ENCODE data around the gene NR6A1.
A peak's percentile ranks its signal among the peaks of the same experiment; 100 is the strongest.
"Not testable (repeated sequence)": the region's sequence is repeated elsewhere in the genome, so short reads cannot be mapped to it uniquely, and the experiment has no call there.

Gene NR6A1

GRCh38 chr9:124776618-124776953 lies 5.5 kb upstream of the NR6A1 start:
- no peak overlapping the region for H3K27ac ChIP-seq (ENCODE audit: low read depth, low read length)
- H3K36me3 ChIP-seq (ENCODE audit: control insufficient read depth, low read length) = no peaks in the 10 kb centered on the region
- no peaks in the 10 kb centered on the region for H3K9me3 ChIP-seq (ENCODE audit: control insufficient read depth, insufficient read depth, low read length)
- no peaks in the 10 kb centered on the region for H3K9me2 ChIP-seq (replicated peaks; ENCODE audit: control insufficient read depth, low read length)
- no peaks in the 10 kb centered on the region for H3K79me2 ChIP-seq (ENCODE audit: control insufficient read depth, low read length)
- H3K4me1 ChIP-seq (ENCODE audit: control insufficient read depth, low read length) = peaks cover 4% of the 10 kb centered on the region
- H3K4me2 ChIP-seq (ENCODE audit: low read length) = peak overlapping the region; percentile 53
- H4K20me1 ChIP-seq (ENCODE audit: control insufficient read depth, insufficient read depth, low read depth, low read length) = 0 out of 2 replicates have a peak, but pooled peaks cover 3% of the 10 kb centered on the region
- H3K4me3 ChIP-seq (ENCODE audit: low read length) = peak overlapping the region; percentile 47
- peaks cover 22% of the 10 kb centered on the region for H3K27me3 ChIP-seq (ENCODE audit: control insufficient read depth, low read length)
- H3F3A ChIP-seq (ENCODE audit: control insufficient read depth, insufficient read depth) = peaks cover 6% of the 10 kb centered on the region; the same call in 1 of the 2 replicates
- TF ChIP-seq CTCF (IDR thresholded peaks at IDR 0.05; ENCODE audit: low read depth, low read length, poor library complexity, severe bottlenecking) = no peak
- TF ChIP-seq EZH2phosphoT487 (IDR thresholded peaks at IDR 0.05; ENCODE audit: borderline replicate concordance, low read length) = peak; percentile 13; the same call in 1 of the 2 replicates

GRCh38 chr9:124774129-124774978 lies 3.2 kb upstream of the NR6A1 start:
- H3F3A ChIP-seq (ENCODE audit: control insufficient read depth, insufficient read depth) = peaks cover 6% of the 10 kb centered on the region; the same call in 1 of the 2 replicates
- H3K79me2 ChIP-seq (ENCODE audit: control insufficient read depth, low read length) = peaks cover 11% of the 10 kb centered on the region
- no peak overlapping the region for H3K4me2 ChIP-seq (ENCODE audit: low read length)
- no peaks in the 10 kb centered on the region for H3K9me2 ChIP-seq (replicated peaks; ENCODE audit: control insufficient read depth, low read length)
- H3K27me3 ChIP-seq (ENCODE audit: control insufficient read depth, low read length) = peaks cover 30% of the 10 kb centered on the region
- H4K20me1 ChIP-seq (ENCODE audit: control insufficient read depth, insufficient read depth, low read depth, low read length) = 0 out of 2 replicates have a peak, but pooled peaks cover 3% of the 10 kb centered on the region
- peaks cover 11% of the 10 kb centered on the region for H3K4me1 ChIP-seq (ENCODE audit: control insufficient read depth, low read length)
- H3K9me3 ChIP-seq (ENCODE audit: control insufficient read depth, insufficient read depth, low read length) = no peaks in the 10 kb centered on the region
- TF ChIP-seq EZH2phosphoT487 (IDR thresholded peaks at IDR 0.05; ENCODE audit: borderline replicate concordance, low read length) (no peak), CTCF (IDR thresholded peaks at IDR 0.05; ENCODE audit: low read depth, low read length, poor library complexity, severe bottlenecking) (peak; percentile 88)
- H3K4me3 ChIP-seq (ENCODE audit: low read length) = no peak overlapping the region
- H3K36me3 ChIP-seq (ENCODE audit: control insufficient read depth, low read length) = no peaks in the 10 kb centered on the region
- no peak overlapping the region for H3K27ac ChIP-seq (ENCODE audit: low read depth, low read length)

GRCh38 chr9:124773473-124774128 lies 2.5 kb upstream of the NR6A1 start:
- H3K9me3 ChIP-seq (ENCODE audit: control insufficient read depth, insufficient read depth, low read length) = no peaks in the 10 kb centered on the region
- peaks cover 8% of the 10 kb centered on the region; the same call in 1 of the 2 replicates for H3F3A ChIP-seq (ENCODE audit: control insufficient read depth, insufficient read depth)
- no peak overlapping the region for H3K4me2 ChIP-seq (ENCODE audit: low read length)
- no peaks in the 10 kb centered on the region for H3K36me3 ChIP-seq (ENCODE audit: control insufficient read depth, low read length)
- peaks cover 18% of the 10 kb centered on the region for H3K4me1 ChIP-seq (ENCODE audit: control insufficient read depth, low read length)
- TF ChIP-seq CTCF (IDR thresholded peaks at IDR 0.05; ENCODE audit: low read depth, low read length, poor library complexity, severe bottlenecking) (peak; percentile 5), EZH2phosphoT487 (IDR thresholded peaks at IDR 0.05; ENCODE audit: borderline replicate concordance, low read length) (no peak)
- peaks cover 18% of the 10 kb centered on the region for H3K79me2 ChIP-seq (ENCODE audit: control insufficient read depth, low read length)
- H3K27ac ChIP-seq (ENCODE audit: low read depth, low read length) = no peak overlapping the region
- 0 out of 2 replicates have a peak, but pooled peaks cover 3% of the 10 kb centered on the region for H4K20me1 ChIP-seq (ENCODE audit: control insufficient read depth, insufficient read depth, low read depth, low read length)
- H3K4me3 ChIP-seq (ENCODE audit: low read length) = no peak overlapping the region
- no peaks in the 10 kb centered on the region for H3K9me2 ChIP-seq (replicated peaks; ENCODE audit: control insufficient read depth, low read length)
- peaks cover 37% of the 10 kb centered on the region for H3K27me3 ChIP-seq (ENCODE audit: control insufficient read depth, low read length)

- H3K4me2 ChIP-seq (ENCODE audit: low read length) = not testable (repeated sequence)
- peaks cover 37% of the 10 kb centered on the region for H3K27me3 ChIP-seq (ENCODE audit: control insufficient read depth, low read length)
These were observed 1.8 kb upstream of the NR6A1 start for GRCh38 chr9:124772877-124773276.

More at GRCh38 chr9:124772877-124773276, 1.8 kb upstream of the NR6A1 start:
- not testable (repeated sequence) for H4K20me1 ChIP-seq (ENCODE audit: control insufficient read depth, insufficient read depth, low read depth, low read length); H3K9me3 ChIP-seq (ENCODE audit: control insufficient read depth, insufficient read depth, low read length); H3K4me3 ChIP-seq (ENCODE audit: low read length); H3K27ac ChIP-seq (ENCODE audit: low read depth, low read length); H3K36me3 ChIP-seq (ENCODE audit: control insufficient read depth, low read length); H3K9me2 ChIP-seq (replicated peaks; ENCODE audit: control insufficient read depth, low read length); H3F3A ChIP-seq (ENCODE audit: control insufficient read depth, insufficient read depth)
- Histone ChIP-seq H3K79me2 (ENCODE audit: control insufficient read depth, low read length) (peaks cover 25% of the 10 kb centered on the region), H3K4me1 (ENCODE audit: control insufficient read depth, low read length) (peaks cover 26% of the 10 kb centered on the region)
